ENCODE data around the gene HSPB9.

HSPB9 gene

GRCh38 chr17:42122371-42123303 lies at the start of gene HSPB9:
HSPB9 (plus strand) TSS chr17:42122804; CDS start chr17:42122851, 47 bp downstream.
- no peak for DNase-seq (ENCODE audit: low spot score)

- DNase-seq (ENCODE audit: low spot score) = no peak
These were observed 46.8 kb upstream of the HSPB9 start for GRCh38 chr17:42075789-42076188.

- no peak for DNase-seq (ENCODE audit: low spot score)
These were observed 45.6 kb upstream of the HSPB9 start for GRCh38 chr17:42076797-42077559.

GRCh38 chr17:42077755-42078154 lies 44.8 kb upstream of the HSPB9 start:
- DNase-seq (ENCODE audit: low spot score) = no peak

- DNase-seq (ENCODE audit: low spot score) = no peak
These were observed 44.1 kb upstream of the HSPB9 start for GRCh38 chr17:42078396-42079043.

GRCh38 chr17:42079541-42079940 lies 43.1 kb upstream of the HSPB9 start:
- no peak for DNase-seq (ENCODE audit: low spot score)

- no peak for DNase-seq (ENCODE audit: low spot score)
These were observed 41.0 kb upstream of the HSPB9 start for GRCh38 chr17:42081516-42082129.

- DNase-seq (ENCODE audit: low spot score) = no peak
These were observed 35.4 kb upstream of the HSPB9 start for GRCh38 chr17:42087042-42087701.

- no peak for DNase-seq (ENCODE audit: low spot score)
These were observed 34.6 kb upstream of the HSPB9 start for GRCh38 chr17:42087736-42088705.

- no peak for DNase-seq (ENCODE audit: low spot score)
These were observed 33.9 kb upstream of the HSPB9 start for GRCh38 chr17:42088736-42089135.

GRCh38 chr17:42090964-42091790 lies 31.4 kb upstream of the HSPB9 start:
- DNase-seq (ENCODE audit: low spot score) = no peak

- no peak for DNase-seq (ENCODE audit: low spot score)
These were observed 29.7 kb upstream of the HSPB9 start for GRCh38 chr17:42092939-42093338.

- no peak for DNase-seq (ENCODE audit: low spot score)
These were observed 28.1 kb upstream of the HSPB9 start for GRCh38 chr17:42094375-42095069.

- no peak for DNase-seq (ENCODE audit: low spot score)
These were observed 26.1 kb upstream of the HSPB9 start for GRCh38 chr17:42096360-42097111.

- DNase-seq (ENCODE audit: low spot score) = peak; percentile 23
These were observed 24.6 kb upstream of the HSPB9 start, which contains the start of gene ZNF385C for GRCh38 chr17:42097691-42098631. ZNF385C (minus strand) TSS chr17:42098473; CDS start chr17:42063056, 35,417 bp downstream.

- DNase-seq (ENCODE audit: low spot score) = no peak
These were observed 23.7 kb upstream of the HSPB9 start for GRCh38 chr17:42098730-42099399.
